C4-2B (cell line): ENCODE measurements around the gene NKTR.

Source experiments
- H3K27ac ChIP-seq: fragments of 450-650 bp; 2 replicates; pipeline ENCODE4 v1.5.1; 2017
- CTCF ChIP-seq: fragments of 450-650 bp; conservative IDR thresholded peaks from 2 replicates; pipeline ENCODE4 v1.5.1; 2017; ENCODE audit warnings: mild to moderate bottlenecking
- ZFX ChIP-seq: fragments of 450-650 bp; IDR thresholded peaks from 2 replicates; pipeline ENCODE4 v1.6.1; 2017

The NKTR gene

GRCh38 chr3:42651248-42652091, 51.0 kb downstream of the NKTR start:
- TF ChIP-seq CTCF (no peak), ZFX (no peak)
- no peak overlapping the region for H3K27ac ChIP-seq

- H3K27ac ChIP-seq, result peak overlapping the region; percentile 64
- TF ChIP-seq ZFX (no peak), CTCF (no peak)
Observed at GRCh38 chr3:42652251-42652610, 51.7 kb downstream of the NKTR start.

- TF ChIP-seq ZFX (no peak), CTCF (no peak)
- H3K27ac ChIP-seq, result peak overlapping the region; percentile 64
Observed at GRCh38 chr3:42652611-42653302, 52.3 kb downstream of the NKTR start.

GRCh38 chr3:42653303-42653559, 52.7 kb downstream of the NKTR start:
- no peak for TF ChIP-seq CTCF
- no peak for TF ChIP-seq ZFX
- H3K27ac ChIP-seq, result peak overlapping the region; percentile 64

GRCh38 chr3:42653560-42654330, 53.3 kb downstream of the NKTR start, which contains the start of gene ZBTB47:
ZBTB47 (plus strand) TSS chr3:42653697; CDS start chr3:42658356, 4,659 bp downstream.
- no peak for TF ChIP-seq CTCF
- TF ChIP-seq ZFX, result no peak
- H3K27ac ChIP-seq, result peak within 1 kb of the TSS; percentile 64

- TF ChIP-seq ZFX (peak; percentile 60; the same call in 1 of the 2 replicates), CTCF (no peak; the same call in 1 of the 2 replicates)
- peak overlapping the region; percentile 64 for H3K27ac ChIP-seq
Observed at GRCh38 chr3:42654331-42655201, 54.1 kb downstream of the NKTR start.
